ENCODE data around the gene KSR1.

- no peak for TF ChIP-seq CTCF (IDR thresholded peaks at IDR 0.05)
- no peak for TF ChIP-seq POLR2A (IDR thresholded peaks at IDR 0.05)
These were observed 129.0 kb downstream of the KSR1 start for GRCh38 chr17:27585153-27585681.

Measured in uterus (tissue), 2 donors.